ENCODE data around the gene YIPF5.

Gene YIPF5

GRCh38 chr5:144121577-144121976, 48.9 kb downstream of the YIPF5 start:
- no peak for DNase-seq

- no peak for DNase-seq
These were observed 49.7 kb downstream of the YIPF5 start for GRCh38 chr5:144120661-144121180.

DNA sequence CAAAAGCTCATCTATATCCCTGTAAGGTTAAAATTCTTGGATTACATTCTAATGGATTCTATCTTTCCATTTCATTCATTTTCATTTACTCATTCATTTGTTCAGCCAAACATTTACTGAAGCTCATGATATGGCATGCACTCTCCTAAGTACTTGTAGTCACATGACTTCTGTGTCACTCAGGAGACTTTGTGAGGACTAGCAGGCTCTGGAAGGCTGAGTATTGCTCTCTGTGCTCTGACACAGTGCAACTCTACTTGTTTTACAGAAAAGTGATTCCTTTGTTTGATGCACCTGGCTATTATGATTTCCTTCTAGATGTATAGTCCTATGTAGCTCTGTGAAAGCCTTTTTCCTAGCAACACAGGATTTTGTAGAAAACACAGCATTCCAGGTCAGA, 53.0 kb downstream of the YIPF5 start:
- DNase-seq, result no peak

GRCh38 chr5:144114571-144114970, 55.9 kb downstream of the YIPF5 start:
- no peak for DNase-seq
